PFSK-1 (cell line): ENCODE data around the gene SARM1.

Source experiments
- FOXP2 ChIP-seq: optimal IDR thresholded peaks from 2 replicates; pipeline ENCODE3; 2011; ENCODE audit warnings: borderline replicate concordance, control low read depth, inconsistent platforms; ENCODE audit not compliant: insufficient read depth; ENCODE audit errors: extremely low read length, extremely low read depth
- POLR2AphosphoS5 ChIP-seq: IDR thresholded peaks from 2 replicates; pipeline ENCODE4 v1.6.1; 2012; ENCODE audit warnings: low read depth, mild to moderate bottlenecking, control low read depth, low read length, moderate library complexity
- REST ChIP-seq, 2 experiments: IDR thresholded peaks; 2 replicates each; pipeline versions ENCODE4 v1.6.1 to v1.8.0; 2011 to 2012; ENCODE audit warnings: low read depth in 2 of 2, low read length in 2 of 2, control low read depth in 1 of 2, inconsistent platforms in 1 of 2, mild to moderate bottlenecking in 1 of 2, moderate library complexity in 1 of 2; ENCODE audit not compliant: insufficient read depth in 1 of 2
- SIN3A ChIP-seq: IDR thresholded peaks from 2 replicates; pipeline ENCODE4 v1.6.1; 2012; ENCODE audit warnings: mild to moderate bottlenecking, low read length, moderate library complexity, borderline replicate concordance; ENCODE audit not compliant: insufficient read depth
- TAF1 ChIP-seq: IDR thresholded peaks from 2 replicates; pipeline ENCODE4 v1.6.1; 2012; ENCODE audit warnings: low read length, control low read depth, borderline replicate concordance; ENCODE audit not compliant: insufficient read depth

SARM1 gene

GRCh38 chr17:28407974-28408306 lies 36.4 kb downstream of the SARM1 start:
- TF ChIP-seq REST (IDR thresholded peaks at IDR 0.05; ENCODE audit: insufficient read depth in 1 of 2, low read depth in 2 of 2, low read length in 2 of 2) = no peak
- no peak for TF ChIP-seq SIN3A
- no peak for TF ChIP-seq FOXP2
- TF ChIP-seq TAF1 = no peak
- no peak for TF ChIP-seq POLR2AphosphoS5

- no peak for TF ChIP-seq TAF1
- TF ChIP-seq REST (IDR thresholded peaks at IDR 0.05; ENCODE audit: insufficient read depth in 1 of 2, low read depth in 2 of 2, low read length in 2 of 2) = no peak
- TF ChIP-seq SIN3A = no peak
- TF ChIP-seq FOXP2 = no peak
- TF ChIP-seq POLR2AphosphoS5 = no peak
These were observed 40.6 kb downstream of the SARM1 start for GRCh38 chr17:28412099-28412498.

- TF ChIP-seq TAF1 (no peak), REST (IDR thresholded peaks at IDR 0.05; ENCODE audit: insufficient read depth in 1 of 2, low read depth in 2 of 2, low read length in 2 of 2) (no peak)
These were observed 42.3 kb downstream of the SARM1 start for GRCh38 chr17:28413804-28414203.

GRCh38 chr17:28415886-28416285 lies 44.4 kb downstream of the SARM1 start:
- TF ChIP-seq POLR2AphosphoS5 (no peak), REST (IDR thresholded peaks at IDR 0.05; ENCODE audit: insufficient read depth in 1 of 2, low read depth in 2 of 2, low read length in 2 of 2) (no peak), TAF1 (no peak), SIN3A (no peak), FOXP2 (no peak)

- TF ChIP-seq POLR2AphosphoS5 (no peak), REST (IDR thresholded peaks at IDR 0.05; ENCODE audit: insufficient read depth in 1 of 2, low read depth in 2 of 2, low read length in 2 of 2) (peak in 1 of 2 experiments; percentile 61; a peak in 1 of 4 replicates)
These were observed 45.3 kb downstream of the SARM1 start for GRCh38 chr17:28416703-28417311.
